ENCODE measurements around the gene CPED1. TPM values are rescaled to one million over a fixed set of nuclear protein-coding genes. Genes with fewer than 3 reads are reported as not detected.

CPED1 gene
- total and polyA plus RNA-seq, 10 of the 15 experiments (the other 5 are each of a cell fraction or from before 2014, with no cell fraction given), result 0.01 to 0.77 (median 0.10) TPM; not detected in 1

DNA sequence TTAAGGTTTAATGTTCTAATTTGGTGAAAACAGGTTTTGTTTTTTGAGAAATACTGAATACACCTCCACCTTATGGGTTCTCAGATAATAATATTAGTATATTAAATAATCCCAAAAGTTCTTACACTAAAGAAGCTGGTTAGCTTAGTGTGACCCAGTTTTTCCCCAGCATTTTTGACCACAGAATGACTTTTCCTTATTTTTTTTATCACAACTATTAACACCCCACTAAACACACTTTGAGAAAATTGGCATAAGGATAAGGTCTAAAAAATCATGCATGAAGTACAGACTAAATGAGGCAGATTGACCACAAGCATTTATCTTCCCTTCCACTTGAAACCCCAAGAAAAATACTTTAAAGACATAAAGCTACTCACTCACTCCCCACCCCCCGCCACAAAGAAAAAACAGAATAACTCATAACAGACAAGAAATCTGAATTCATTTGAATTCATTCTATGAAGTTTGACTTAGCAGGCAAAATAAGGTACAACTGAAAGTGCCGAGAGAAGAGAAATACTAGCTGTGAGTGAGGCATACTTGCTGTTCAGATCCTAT, 290.6 kb downstream of the CPED1 start:
- H2AFZ ChIP-seq (ENCODE audit: control insufficient read depth, low read depth, low read length), result no peak overlapping the region
- ATAC-seq, result peak; percentile 46
- WGBS (ENCODE audit: insufficient coverage, insufficient replicate concordance, low lambda C conversion rate, missing lambda C conversion rate), result 20% methylated on average over 2 of the region's 2 CpGs
- ChIA-PET RAD21 (ENCODE audit: unreplicated experiment) (interaction anchor here (0.7 to 2.4 kb wide), 14 partner anchors 14 to 268 kb away, joined by 3 to 17 read pairs (median 4); partner anchors contain the start of gene FAM3C), POLR2A (interaction anchor here (0.6 to 2.3 kb wide), 6 partner anchors 15 to 120 kb away, joined by 3 to 7 read pairs (median 4); no protein-coding TSS in a partner anchor), SMC1A (ENCODE audit: uncharacterized antibody, unreplicated experiment) (interaction anchor here (0.6 to 3.2 kb wide), 25 partner anchors 10 to 351 kb away, joined by 3 to 17 read pairs (median 4); no protein-coding TSS in a partner anchor), CTCF (interaction anchor here (0.6 to 2.3 kb wide), 12 partner anchors 16 to 351 kb away, joined by 3 to 10 read pairs (median 3); no protein-coding TSS in a partner anchor)
- intact Hi-C loops (cut with micrococcal nuclease; ENCODE audit: unreplicated experiment), result loop anchor here (2.0 to 5.0 kb wide), 2 partner anchors 24 to 142 kb away; no protein-coding TSS in a partner anchor
- peak overlapping the region; percentile 23 for H3K27ac ChIP-seq (ENCODE audit: control insufficient read depth, insufficient read depth)
- no peak overlapping the region for H3K9ac ChIP-seq (ENCODE audit: control insufficient read depth, insufficient read depth, low read length)
- FAIRE-seq, result peak; percentile 56
- no peak overlapping the region for H3K4me3 ChIP-seq
- no peak for DNase-seq (ENCODE audit: low read depth, low spot score)
- H3K36me3 ChIP-seq (ENCODE audit: control insufficient read depth in 2 of 2, insufficient read depth in 2 of 2, low read length in 1 of 2), result no peaks in the 10 kb centered on the region
- H3K9me3 ChIP-seq (replicated peaks; ENCODE audit: control insufficient read depth, insufficient read depth, low read length), result no peaks in the 10 kb centered on the region; the same call in 2 of the 3 replicates
- H3K4me1 ChIP-seq (ENCODE audit: control insufficient read depth, insufficient read depth, low read length), result peaks cover 13% of the 10 kb centered on the region
- BruUV-seq (replicated peaks), result no TSS peak
- H3K79me2 ChIP-seq (ENCODE audit: control insufficient read depth, insufficient read depth, low read length), result no peaks in the 10 kb centered on the region
- H3K4me2 ChIP-seq (ENCODE audit: control insufficient read depth, insufficient read depth), result peak overlapping the region; percentile 53
- H3K27me3 ChIP-seq (replicated peaks in 1 of 2; ENCODE audit: control insufficient read depth in 2 of 2, insufficient read depth in 2 of 2, low read length in 1 of 2), result no peaks in the 10 kb centered on the region
- H4K20me1 ChIP-seq (ENCODE audit: control insufficient read depth, insufficient read depth), result no peaks in the 10 kb centered on the region
- in situ Hi-C loops (cut with MboI), result no loop called here
- no peak for TF ChIP-seq EP300 (IDR thresholded peaks at IDR 0.05; ENCODE audit: borderline replicate concordance in 1 of 2, control insufficient read depth in 1 of 2, low read depth in 2 of 2, low read length in 2 of 2)
- TF ChIP-seq KAT2A (conservative IDR thresholded peaks at IDR 0.05; ENCODE audit: control insufficient read depth, low read depth, low read length), result no peak
- TF ChIP-seq EZH2 (IDR thresholded peaks at IDR 0.05; ENCODE audit: borderline replicate concordance, control insufficient read depth, low read depth, low read length), result no peak
- TF ChIP-seq MTA3 (IDR thresholded peaks at IDR 0.05; ENCODE audit: borderline replicate concordance, low read length), result no peak
- no peak for TF ChIP-seq SMC3 (IDR thresholded peaks at IDR 0.05; ENCODE audit: borderline replicate concordance, low read length)
- TF ChIP-seq LARP7 (IDR thresholded peaks at IDR 0.05), result no peak
- no peak for TF ChIP-seq NFXL1 (IDR thresholded peaks at IDR 0.05; ENCODE audit: borderline replicate concordance)
- TF ChIP-seq ESRRA (IDR thresholded peaks at IDR 0.05; ENCODE audit: low read length), result no peak
- TF ChIP-seq NFIC (IDR thresholded peaks at IDR 0.05; ENCODE audit: low read depth, low read length), result peak; percentile 38
- TF ChIP-seq, protein P1, sequence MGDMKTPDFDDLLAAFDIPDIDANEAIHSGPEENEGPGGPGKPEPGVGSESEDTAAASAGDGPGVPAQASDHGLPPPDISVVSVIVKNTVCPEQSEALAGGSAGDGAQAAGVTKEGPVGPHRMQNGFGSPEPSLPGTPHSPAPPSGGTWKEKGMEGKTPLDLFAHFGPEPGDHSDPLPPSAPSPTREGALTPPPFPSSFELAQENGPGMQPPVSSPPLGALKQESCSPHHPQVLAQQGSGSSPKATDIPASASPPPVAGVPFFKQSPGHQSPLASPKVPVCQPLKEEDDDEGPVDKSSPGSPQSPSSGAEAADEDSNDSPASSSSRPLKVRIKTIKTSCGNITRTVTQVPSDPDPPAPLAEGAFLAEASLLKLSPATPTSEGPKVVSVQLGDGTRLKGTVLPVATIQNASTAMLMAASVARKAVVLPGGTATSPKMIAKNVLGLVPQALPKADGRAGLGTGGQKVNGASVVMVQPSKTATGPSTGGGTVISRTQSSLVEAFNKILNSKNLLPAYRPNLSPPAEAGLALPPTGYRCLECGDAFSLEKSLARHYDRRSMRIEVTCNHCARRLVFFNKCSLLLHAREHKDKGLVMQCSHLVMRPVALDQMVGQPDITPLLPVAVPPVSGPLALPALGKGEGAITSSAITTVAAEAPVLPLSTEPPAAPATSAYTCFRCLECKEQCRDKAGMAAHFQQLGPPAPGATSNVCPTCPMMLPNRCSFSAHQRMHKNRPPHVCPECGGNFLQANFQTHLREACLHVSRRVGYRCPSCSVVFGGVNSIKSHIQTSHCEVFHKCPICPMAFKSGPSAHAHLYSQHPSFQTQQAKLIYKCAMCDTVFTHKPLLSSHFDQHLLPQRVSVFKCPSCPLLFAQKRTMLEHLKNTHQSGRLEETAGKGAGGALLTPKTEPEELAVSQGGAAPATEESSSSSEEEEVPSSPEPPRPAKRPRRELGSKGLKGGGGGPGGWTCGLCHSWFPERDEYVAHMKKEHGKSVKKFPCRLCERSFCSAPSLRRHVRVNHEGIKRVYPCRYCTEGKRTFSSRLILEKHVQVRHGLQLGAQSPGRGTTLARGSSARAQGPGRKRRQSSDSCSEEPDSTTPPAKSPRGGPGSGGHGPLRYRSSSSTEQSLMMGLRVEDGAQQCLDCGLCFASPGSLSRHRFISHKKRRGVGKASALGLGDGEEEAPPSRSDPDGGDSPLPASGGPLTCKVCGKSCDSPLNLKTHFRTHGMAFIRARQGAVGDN (IDR thresholded peaks at IDR 0.05), result no peak
- no peak for TF ChIP-seq CHD4 (IDR thresholded peaks at IDR 0.05)
- TF ChIP-seq TBL1XR1 (IDR thresholded peaks at IDR 0.05; ENCODE audit: low read depth, low read length), result no peak
- TF ChIP-seq, protein P2, sequence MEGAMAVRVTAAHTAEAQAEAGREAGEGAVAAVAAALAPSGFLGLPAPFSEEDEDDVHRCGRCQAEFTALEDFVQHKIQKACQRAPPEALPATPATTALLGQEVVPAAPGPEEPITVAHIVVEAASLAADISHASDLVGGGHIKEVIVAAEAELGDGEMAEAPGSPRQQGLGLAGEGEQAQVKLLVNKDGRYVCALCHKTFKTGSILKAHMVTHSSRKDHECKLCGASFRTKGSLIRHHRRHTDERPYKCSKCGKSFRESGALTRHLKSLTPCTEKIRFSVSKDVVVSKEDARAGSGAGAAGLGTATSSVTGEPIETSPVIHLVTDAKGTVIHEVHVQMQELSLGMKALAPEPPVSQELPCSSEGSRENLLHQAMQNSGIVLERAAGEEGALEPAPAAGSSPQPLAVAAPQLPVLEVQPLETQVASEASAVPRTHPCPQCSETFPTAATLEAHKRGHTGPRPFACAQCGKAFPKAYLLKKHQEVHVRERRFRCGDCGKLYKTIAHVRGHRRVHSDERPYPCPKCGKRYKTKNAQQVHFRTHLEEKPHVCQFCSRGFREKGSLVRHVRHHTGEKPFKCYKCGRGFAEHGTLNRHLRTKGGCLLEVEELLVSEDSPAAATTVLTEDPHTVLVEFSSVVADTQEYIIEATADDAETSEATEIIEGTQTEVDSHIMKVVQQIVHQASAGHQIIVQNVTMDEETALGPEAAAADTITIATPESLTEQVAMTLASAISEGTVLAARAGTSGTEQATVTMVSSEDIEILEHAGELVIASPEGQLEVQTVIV (IDR thresholded peaks at IDR 0.05; ENCODE audit: borderline replicate concordance, partially characterized antibody), result no peak
- TF ChIP-seq KDM1A (IDR thresholded peaks at IDR 0.05; ENCODE audit: borderline replicate concordance), result no peak
- TF ChIP-seq BACH1 (IDR thresholded peaks at IDR 0.05; ENCODE audit: borderline replicate concordance), result no peak
- TF ChIP-seq MXI1 (IDR thresholded peaks at IDR 0.05; ENCODE audit: low read depth, low read length), result no peak
- no peak for TF ChIP-seq EED (IDR thresholded peaks at IDR 0.05; ENCODE audit: low read depth)
